Erythroblast (primary cell): ENCODE measurements around the gene HS6ST2.

Experiments
- GATA1 ChIP-seq: IDR thresholded peaks from 2 replicates; pipeline ENCODE4 v1.6.1; 2011; ENCODE audit warnings: low read depth, mild to moderate bottlenecking, control low read depth, low read length, moderate library complexity
- POLR2A ChIP-seq: IDR thresholded peaks from 2 replicates; pipeline ENCODE4 v1.6.1; 2011; ENCODE audit warnings: mild to moderate bottlenecking, low read length

- TF ChIP-seq POLR2A (no peak), GATA1 (no peak)
Measured at GRCh38 chrX:132712350-132712749, 246.1 kb downstream of the HS6ST2 start.
